ENCODE results near the gene TBC1D22A.

GRCh38 chr22:46737976-46738646, 24.3 kb upstream of the TBC1D22A start, which contains the start of gene CERK:
- TF ChIP-seq, protein P1, sequence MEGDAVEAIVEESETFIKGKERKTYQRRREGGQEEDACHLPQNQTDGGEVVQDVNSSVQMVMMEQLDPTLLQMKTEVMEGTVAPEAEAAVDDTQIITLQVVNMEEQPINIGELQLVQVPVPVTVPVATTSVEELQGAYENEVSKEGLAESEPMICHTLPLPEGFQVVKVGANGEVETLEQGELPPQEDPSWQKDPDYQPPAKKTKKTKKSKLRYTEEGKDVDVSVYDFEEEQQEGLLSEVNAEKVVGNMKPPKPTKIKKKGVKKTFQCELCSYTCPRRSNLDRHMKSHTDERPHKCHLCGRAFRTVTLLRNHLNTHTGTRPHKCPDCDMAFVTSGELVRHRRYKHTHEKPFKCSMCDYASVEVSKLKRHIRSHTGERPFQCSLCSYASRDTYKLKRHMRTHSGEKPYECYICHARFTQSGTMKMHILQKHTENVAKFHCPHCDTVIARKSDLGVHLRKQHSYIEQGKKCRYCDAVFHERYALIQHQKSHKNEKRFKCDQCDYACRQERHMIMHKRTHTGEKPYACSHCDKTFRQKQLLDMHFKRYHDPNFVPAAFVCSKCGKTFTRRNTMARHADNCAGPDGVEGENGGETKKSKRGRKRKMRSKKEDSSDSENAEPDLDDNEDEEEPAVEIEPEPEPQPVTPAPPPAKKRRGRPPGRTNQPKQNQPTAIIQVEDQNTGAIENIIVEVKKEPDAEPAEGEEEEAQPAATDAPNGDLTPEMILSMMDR (IDR thresholded peaks at IDR 0.05; ENCODE audit: low read depth, low read length, missing input control): no peak
- TF ChIP-seq JUND (IDR thresholded peaks at IDR 0.05): no peak
- TF ChIP-seq, protein P2, sequence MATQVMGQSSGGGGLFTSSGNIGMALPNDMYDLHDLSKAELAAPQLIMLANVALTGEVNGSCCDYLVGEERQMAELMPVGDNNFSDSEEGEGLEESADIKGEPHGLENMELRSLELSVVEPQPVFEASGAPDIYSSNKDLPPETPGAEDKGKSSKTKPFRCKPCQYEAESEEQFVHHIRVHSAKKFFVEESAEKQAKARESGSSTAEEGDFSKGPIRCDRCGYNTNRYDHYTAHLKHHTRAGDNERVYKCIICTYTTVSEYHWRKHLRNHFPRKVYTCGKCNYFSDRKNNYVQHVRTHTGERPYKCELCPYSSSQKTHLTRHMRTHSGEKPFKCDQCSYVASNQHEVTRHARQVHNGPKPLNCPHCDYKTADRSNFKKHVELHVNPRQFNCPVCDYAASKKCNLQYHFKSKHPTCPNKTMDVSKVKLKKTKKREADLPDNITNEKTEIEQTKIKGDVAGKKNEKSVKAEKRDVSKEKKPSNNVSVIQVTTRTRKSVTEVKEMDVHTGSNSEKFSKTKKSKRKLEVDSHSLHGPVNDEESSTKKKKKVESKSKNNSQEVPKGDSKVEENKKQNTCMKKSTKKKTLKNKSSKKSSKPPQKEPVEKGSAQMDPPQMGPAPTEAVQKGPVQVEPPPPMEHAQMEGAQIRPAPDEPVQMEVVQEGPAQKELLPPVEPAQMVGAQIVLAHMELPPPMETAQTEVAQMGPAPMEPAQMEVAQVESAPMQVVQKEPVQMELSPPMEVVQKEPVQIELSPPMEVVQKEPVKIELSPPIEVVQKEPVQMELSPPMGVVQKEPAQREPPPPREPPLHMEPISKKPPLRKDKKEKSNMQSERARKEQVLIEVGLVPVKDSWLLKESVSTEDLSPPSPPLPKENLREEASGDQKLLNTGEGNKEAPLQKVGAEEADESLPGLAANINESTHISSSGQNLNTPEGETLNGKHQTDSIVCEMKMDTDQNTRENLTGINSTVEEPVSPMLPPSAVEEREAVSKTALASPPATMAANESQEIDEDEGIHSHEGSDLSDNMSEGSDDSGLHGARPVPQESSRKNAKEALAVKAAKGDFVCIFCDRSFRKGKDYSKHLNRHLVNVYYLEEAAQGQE (IDR thresholded peaks at IDR 0.05): no peak
- TF ChIP-seq ZBTB33 (IDR thresholded peaks at IDR 0.05): no peak
- TF ChIP-seq SP1 (IDR thresholded peaks at IDR 0.05): no peak
